GM12892 (cell line): Measurements from ENCODE around the gene OPRM1.

Source experiments
- DNase-seq: peaks from one replicate; pipeline ENCODE4 v3.0.0; 2011; ENCODE audit not compliant: insufficient read length
- FAIRE-seq: peaks from 2 replicates; lab custom pipeline; 2011; peaks lifted over from hg19 to GRCh38; lab: Jason Lieb, UNC
- POLR2A ChIP-seq: IDR thresholded peaks from 2 replicates; pipeline ENCODE4 v1.6.1; 2011; ENCODE audit warnings: low read depth, low read length, control low read depth
- POLR2AphosphoS5 ChIP-seq: IDR thresholded peaks from 2 replicates; pipeline ENCODE4 v1.6.1; 2011; ENCODE audit warnings: low read depth, low read length, control low read depth
- TAF1 ChIP-seq: IDR thresholded peaks from 2 replicates; pipeline ENCODE4 v1.6.1; 2011; ENCODE audit warnings: low read depth, mild to moderate bottlenecking, control low read depth, low read length, borderline replicate concordance

The OPRM1 gene

DNA sequence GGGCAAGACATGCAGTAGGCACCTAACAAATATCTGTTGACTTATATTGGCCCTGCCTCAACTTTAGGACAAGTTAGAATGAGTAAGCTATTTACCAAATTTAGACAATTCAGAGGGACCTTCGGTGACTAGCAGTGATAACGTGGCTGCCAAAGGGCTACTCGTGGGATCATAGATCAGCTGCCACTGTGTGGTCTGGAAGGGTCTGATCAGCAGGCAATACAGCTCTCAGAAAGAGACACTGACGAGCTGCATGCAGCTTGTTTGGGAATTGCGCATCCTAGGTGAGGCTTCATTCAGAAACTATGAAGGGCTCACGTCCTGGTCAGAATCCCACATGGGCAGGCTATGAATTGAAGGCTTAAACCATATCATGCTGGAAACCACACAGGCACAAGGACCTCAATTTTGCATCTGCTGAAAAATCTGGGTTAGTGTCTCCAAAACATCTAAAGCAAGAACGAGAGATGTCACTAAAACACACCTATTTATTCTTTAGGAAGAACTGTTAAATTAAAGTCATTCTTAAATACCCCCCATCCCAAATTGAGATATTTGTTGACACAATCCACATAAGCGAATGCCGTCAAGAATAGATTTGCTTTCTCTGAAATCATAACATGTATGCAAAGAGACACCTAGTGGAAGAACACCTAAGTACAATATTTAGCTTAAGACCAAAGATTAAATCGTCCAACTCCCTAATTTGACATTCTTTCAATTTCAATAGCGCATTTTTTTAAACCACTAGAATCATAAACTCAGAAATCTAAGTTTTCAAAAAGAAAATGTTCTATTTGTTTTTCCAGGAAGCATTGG lies 238.0 kb downstream of the OPRM1 start:
- DNase-seq (no peak), FAIRE-seq (no peak)
- no peak for TF ChIP-seq TAF1
- no peak for TF ChIP-seq POLR2AphosphoS5
- no peak for TF ChIP-seq POLR2A

DNA sequence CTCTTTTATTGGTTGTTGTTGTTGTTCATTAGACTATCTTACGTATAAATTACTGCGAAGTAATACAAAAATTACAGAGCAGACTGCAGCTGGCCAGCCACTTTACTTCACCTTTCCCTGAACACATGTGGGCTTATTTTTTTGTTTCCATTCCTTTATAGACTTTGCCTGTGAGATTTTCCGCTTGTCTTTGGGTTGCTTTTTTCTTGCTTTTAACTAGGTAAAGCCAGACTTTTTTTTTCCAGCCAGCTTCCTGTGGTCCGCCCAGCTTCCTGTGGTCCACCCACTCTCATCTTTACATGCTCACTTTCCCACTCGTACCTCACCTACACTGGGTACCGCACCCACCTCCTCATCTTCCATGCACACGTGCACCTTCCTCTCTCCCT lies 238.6 kb downstream of the OPRM1 start:
- DNase-seq = no peak
- TF ChIP-seq POLR2A (no peak), POLR2AphosphoS5 (no peak), TAF1 (no peak)
- no peak for FAIRE-seq

DNA sequence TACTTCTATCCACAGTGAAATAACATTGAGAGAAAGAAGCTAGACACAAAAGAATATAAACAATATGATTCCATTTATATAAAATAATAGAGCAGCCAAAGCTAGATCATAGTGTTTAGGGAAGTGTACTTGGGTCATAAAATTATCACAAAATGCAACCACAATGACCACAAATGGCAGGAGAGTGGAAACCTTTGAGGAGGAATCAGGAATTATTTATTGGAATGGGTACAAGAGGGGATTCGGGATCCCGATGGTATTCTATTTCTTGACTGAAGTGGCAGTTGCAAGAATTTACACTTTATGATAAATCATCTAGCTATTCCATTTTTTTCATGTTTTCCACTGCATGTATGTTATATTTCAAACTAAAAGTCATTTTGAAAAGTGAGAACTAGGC lies 241.5 kb downstream of the OPRM1 start:
- no peak for TF ChIP-seq POLR2AphosphoS5
- TF ChIP-seq TAF1 = no peak
- TF ChIP-seq POLR2A = no peak
- DNase-seq (no peak), FAIRE-seq (no peak)

DNA sequence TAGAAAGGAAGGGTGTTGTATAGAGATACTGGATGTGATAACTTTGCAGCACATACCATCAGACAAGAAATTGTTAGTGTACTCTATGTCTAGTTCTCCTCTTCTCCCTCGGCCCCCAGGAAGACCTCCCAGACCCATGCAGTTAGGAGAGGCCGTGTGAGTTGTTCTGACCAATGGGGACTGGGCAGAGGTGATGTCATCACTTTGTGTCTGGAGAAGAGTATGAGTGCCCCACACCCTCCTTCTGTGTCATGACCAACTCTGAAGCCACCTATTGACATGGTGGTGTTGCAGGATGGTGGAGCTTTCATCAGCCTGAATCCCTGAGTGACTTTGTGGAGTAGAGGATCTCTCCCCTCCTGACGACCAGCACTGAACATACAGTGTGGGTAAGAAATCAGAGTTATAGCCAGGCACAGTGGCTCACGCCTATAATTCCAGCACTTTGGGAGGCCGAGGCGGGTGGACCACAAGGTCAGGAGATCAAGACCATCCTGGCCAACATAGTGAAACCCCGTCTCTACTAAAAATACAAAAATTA lies 245.3 kb downstream of the OPRM1 start:
- FAIRE-seq (no peak), DNase-seq (no peak)
- TF ChIP-seq POLR2A (no peak), TAF1 (no peak), POLR2AphosphoS5 (no peak)

DNA sequence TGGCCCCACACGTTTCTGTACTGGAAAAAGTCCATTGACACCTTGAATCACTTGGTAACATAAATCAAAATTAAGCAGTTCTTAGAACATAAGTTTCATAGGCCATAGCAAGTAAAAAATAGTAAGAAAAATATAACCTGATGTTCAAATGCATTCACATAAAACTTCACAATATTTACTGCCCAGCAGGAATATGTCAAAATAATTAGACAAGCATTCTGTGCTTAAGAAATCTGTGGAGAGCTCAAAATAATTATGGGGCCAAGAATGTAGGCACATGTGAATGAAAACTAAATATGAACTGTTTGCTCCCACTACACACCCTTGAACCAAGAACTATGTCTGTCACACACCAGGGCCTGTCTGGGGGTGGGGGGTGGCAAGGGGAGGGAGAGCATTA lies 246.8 kb downstream of the OPRM1 start:
- no peak for TF ChIP-seq TAF1
- no peak for TF ChIP-seq POLR2AphosphoS5
- TF ChIP-seq POLR2A = no peak
- DNase-seq (no peak), FAIRE-seq (no peak)

DNA sequence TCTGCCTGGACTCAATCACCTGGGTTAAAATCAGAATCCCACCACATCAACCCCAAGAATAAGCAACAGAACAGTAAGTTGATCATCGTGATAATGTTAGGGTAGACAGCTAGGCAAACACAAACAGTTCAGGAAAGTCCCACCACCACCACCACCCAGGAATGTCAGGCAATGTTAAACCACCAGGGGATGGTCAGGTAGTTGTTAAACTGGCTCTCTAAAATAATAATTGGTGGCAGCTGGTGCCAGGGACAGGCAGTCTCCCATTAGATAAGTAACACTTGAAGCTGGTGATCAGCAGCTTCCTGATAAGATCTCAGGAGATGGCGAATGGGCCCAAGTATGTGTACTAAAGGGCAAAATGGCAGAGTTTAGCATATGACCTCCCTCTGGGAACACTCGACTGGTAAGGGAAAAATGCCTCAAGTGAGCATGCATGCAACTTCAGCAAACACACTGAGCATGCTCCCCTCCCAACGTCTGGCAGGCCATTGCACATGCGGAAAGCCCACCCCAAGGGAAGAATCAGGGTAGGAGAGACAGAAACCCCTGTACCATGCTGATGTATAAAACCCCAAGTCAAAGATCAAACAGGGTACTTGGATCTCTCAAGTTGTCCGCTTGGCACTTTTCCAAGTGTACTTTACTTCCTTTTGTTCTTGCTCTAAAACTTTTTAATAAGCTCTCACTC lies 250.9 kb downstream of the OPRM1 start:
- DNase-seq = no peak
- TF ChIP-seq POLR2A = no peak
- no peak for TF ChIP-seq POLR2AphosphoS5
- TF ChIP-seq TAF1 = no peak
- FAIRE-seq = no peak

DNA sequence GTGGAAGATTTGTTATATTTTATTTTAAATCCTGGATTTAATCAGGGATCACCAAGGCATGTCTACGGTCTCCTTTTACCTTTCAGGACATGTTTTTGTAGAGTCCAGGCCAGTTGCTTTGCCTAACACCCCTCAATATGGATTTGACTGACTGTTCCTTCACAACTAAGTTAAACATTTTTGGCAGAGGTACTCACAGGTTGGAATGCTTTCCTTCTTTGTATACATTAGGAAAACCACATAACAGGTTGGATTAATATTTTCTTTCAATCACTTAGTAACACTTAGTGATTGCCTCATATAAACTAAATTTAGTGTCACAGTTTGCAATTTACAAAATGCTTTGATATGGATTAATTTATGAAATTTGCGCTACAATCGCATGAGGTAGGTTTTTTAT lies 253.0 kb downstream of the OPRM1 start:
- FAIRE-seq = no peak
- DNase-seq = no peak
- TF ChIP-seq POLR2AphosphoS5 (no peak), TAF1 (no peak), POLR2A (no peak)

DNA sequence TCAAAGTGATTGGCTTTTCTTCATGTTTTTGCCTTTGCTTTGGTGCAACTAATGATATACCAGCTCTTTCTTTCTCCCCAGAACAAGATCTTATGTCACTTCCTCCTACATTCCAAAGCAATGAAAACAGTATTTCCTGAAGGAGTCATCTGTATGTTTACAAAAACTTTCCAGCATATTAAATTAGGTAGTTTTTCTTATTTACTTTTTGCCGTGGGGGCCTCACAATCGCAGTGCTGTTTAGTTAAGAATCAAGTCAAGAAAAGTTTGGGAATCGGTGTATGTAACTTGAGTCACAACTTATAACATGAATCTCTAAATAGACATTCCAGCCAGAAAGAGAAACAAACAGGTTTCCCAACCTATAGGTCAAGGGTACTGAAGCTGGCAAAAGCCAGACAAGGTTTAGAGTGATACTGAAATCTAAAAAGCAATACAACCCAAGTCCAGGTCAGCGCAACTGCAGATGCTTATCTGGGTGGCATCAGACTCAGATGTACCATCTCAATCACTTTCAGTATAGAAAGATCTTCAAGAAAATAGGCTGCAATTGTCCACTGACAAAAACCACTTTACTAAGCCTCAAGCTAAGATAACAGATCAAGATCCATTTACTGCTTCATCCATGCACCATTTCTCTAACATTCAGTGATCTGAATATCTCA lies 253.9 kb downstream of the OPRM1 start:
- DNase-seq = no peak
- TF ChIP-seq POLR2A (no peak), POLR2AphosphoS5 (no peak)
- no peak for FAIRE-seq

DNA sequence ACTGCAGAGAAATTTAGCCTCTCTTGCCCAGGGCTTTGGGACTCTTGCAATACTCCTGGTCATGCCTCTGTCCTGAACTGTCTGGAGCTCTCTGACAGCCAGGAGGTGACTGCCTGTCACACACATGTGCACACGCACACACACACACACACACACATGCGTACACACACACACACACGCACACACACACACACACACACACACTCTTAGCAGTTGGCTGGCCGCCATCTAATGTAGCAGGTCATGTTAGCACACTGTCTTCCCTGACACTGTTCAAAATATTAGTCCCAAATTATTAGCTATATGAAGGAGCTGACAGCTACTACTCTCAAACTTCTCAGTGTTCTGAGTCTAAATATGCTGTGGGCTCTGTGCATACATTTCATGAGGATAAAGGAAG lies 256.7 kb downstream of the OPRM1 start:
- TF ChIP-seq POLR2A = no peak
- TF ChIP-seq TAF1 = no peak
- TF ChIP-seq POLR2AphosphoS5 = no peak
- no peak for DNase-seq
- no peak for FAIRE-seq
